PC-9 (cell line): Measurements from ENCODE around the gene RPL13A. TPM values are rescaled to one million over a fixed set of nuclear protein-coding genes. Genes with fewer than 3 reads are reported as not detected.

ENCODE experiments used
- BruUV-seq: library from RNA; stranded (reverse); fragments of 400-500 nt; replicated peaks from 2 replicates; lab custom pipeline; 2021; lab: Mats Ljungman, UMichigan
- CTCF ChIA-PET: fragments of 300-600 bp; sonication (Branson Sonifier 250); formaldehyde crosslinking; loops from one replicate; lab custom pipeline; 2022; ENCODE audit warnings: antibody characterized with exemption; lab: Charles Lee
- POLR2A ChIA-PET: fragments of 300-600 bp; sonication (Branson Sonifier 250); formaldehyde crosslinking; loops from one replicate; lab custom pipeline; 2022; ENCODE audit warnings: antibody characterized with exemption; ENCODE audit not compliant: unreplicated experiment; lab: Charles Lee
- DNase-seq, 2 experiments: peaks; one replicate each; pipeline versions ENCODE4 v3.0.0 to v3.0.0-alpha.2; 2015 to 2022; ENCODE audit warnings: mixed read lengths in 1 of 2
- H2AFZ ChIP-seq: fragments of 200-600 bp; sonication (generic); 2 replicates; pipeline ENCODE4 v1.8.1; 2017; ENCODE audit warnings: antibody characterized with exemption
- H3F3A ChIP-seq: fragments of 200-600 bp; sonication (generic); 2 replicates; pipeline ENCODE4 v1.8.1; 2017; ENCODE audit warnings: antibody characterized with exemption, mild to moderate bottlenecking, low read depth; ENCODE audit not compliant: insufficient read depth
- H3K27ac ChIP-seq: fragments of 200-600 bp; sonication (generic); 2 replicates; pipeline ENCODE4 v1.6.1; 2016; ENCODE audit warnings: mixed run types
- H3K27me3 ChIP-seq: fragments of 200-600 bp; sonication (generic); 2 replicates; pipeline ENCODE4 v1.6.1; 2016; ENCODE audit warnings: low read depth, mixed run types; ENCODE audit not compliant: insufficient read depth
- H3K36me3 ChIP-seq: fragments of 200-600 bp; sonication (generic); 2 replicates; pipeline ENCODE4 v1.6.1; 2016; ENCODE audit warnings: low read depth, mixed run types
- H3K4me1 ChIP-seq: fragments of 200-600 bp; sonication (generic); replicated peaks from 2 replicates; pipeline ENCODE4 v1.6.1; 2016; ENCODE audit warnings: mixed run types; ENCODE audit not compliant: insufficient read depth
- H3K4me2 ChIP-seq: fragments of 200-600 bp; sonication (generic); 2 replicates; pipeline ENCODE4 v1.6.1; 2017; ENCODE audit warnings: mixed run types
- H3K4me3 ChIP-seq: fragments of 200-600 bp; sonication (generic); 2 replicates; pipeline ENCODE4 v1.6.1; 2016; ENCODE audit warnings: mixed run types
- H3K79me2 ChIP-seq: fragments of 200-600 bp; sonication (generic); 2 replicates; pipeline ENCODE4 v1.6.1; 2017; ENCODE audit warnings: low read depth, mixed run types
- H3K9me2 ChIP-seq: fragments of 200-600 bp; sonication (generic); 2 replicates; pipeline ENCODE4 v1.8.1; 2017; ENCODE audit warnings: mild to moderate bottlenecking; ENCODE audit not compliant: insufficient read depth
- H3K9me3 ChIP-seq: fragments of 200-600 bp; sonication (generic); 2 replicates; pipeline ENCODE4 v1.8.1; 2016; ENCODE audit warnings: low read depth; ENCODE audit not compliant: insufficient read depth
- H4K20me1 ChIP-seq: fragments of 200-600 bp; sonication (generic); 2 replicates; pipeline ENCODE4 v1.8.1; 2017; ENCODE audit not compliant: insufficient read depth
- CTCF ChIP-seq: fragments of 200-600 bp; sonication (generic); conservative IDR thresholded peaks from 2 replicates; pipeline ENCODE4 v1.6.1; 2017; ENCODE audit warnings: mixed run types, antibody characterized with exemption, mild to moderate bottlenecking, moderate library complexity
- EZH2 ChIP-seq: fragments of 200-600 bp; sonication (generic); IDR thresholded peaks from 2 replicates; pipeline ENCODE4 v1.8.0; 2017; ENCODE audit warnings: antibody characterized with exemption, low read depth
- intact Hi-C: fragments of 100-400 bp; cut with micrococcal nuclease; formaldehyde crosslinking; loops from one replicate; pipeline ENCODE4 v1.10.0; 2022; ENCODE audit not compliant: unreplicated experiment
- total RNA-seq: library from RNA; stranded (reverse); gene quantifications from 2 replicates; pipeline ENCODE4 v1.2.3, GENCODE V29; 2021

Gene RPL13A
- total RNA-seq, 1 experiment from 2014 or later, result 2,360 TPM

GRCh38 chr19:49515767-49516166 is 28.4 kb downstream of the RPL13A start:
- Histone ChIP-seq H3K4me3 (no peak overlapping the region), H3K4me2 (no peak overlapping the region), H3K27me3 (peaks cover 10% of the 10 kb centered on the region; the same call in 1 of the 2 replicates), H2AFZ (no peak overlapping the region), H3K9me2 (no peaks in the 10 kb centered on the region), H3K4me1 (no peaks in the 10 kb centered on the region), H3K79me2 (no peaks in the 10 kb centered on the region), H3K27ac (no peak overlapping the region), H3K9me3 (no peaks in the 10 kb centered on the region), H3K36me3 (no peaks in the 10 kb centered on the region), H3F3A (0 out of 2 replicates have a peak, but pooled peaks cover 8% of the 10 kb centered on the region), H4K20me1 (no peaks in the 10 kb centered on the region)
- ChIA-PET POLR2A (interaction anchor here (0.5 to 0.6 kb wide), 2 partner anchors 19 to 161 kb away, joined by 3 to 11 read pairs; partner anchors contain the start of gene PRMT1), CTCF (interaction anchor here (0.5 to 1.2 kb wide), 2 partner anchors 34 to 55 kb away, joined by 8 to 9 read pairs; no protein-coding TSS in a partner anchor)
- DNase-seq, result no peak
- intact Hi-C loops, result no loop called here
- no peak for TF ChIP-seq CTCF
- no peak for TF ChIP-seq EZH2
- BruUV-seq, result no TSS peak

GRCh38 chr19:49518033-49518432 is 30.6 kb downstream of the RPL13A start:
- no peaks in the 10 kb centered on the region for H3K9me3 ChIP-seq
- TF ChIP-seq EZH2, result no peak
- TF ChIP-seq CTCF, result no peak
- peaks cover 7% of the 10 kb centered on the region; the same call in 1 of the 2 replicates for H3K27me3 ChIP-seq
- H3K79me2 ChIP-seq, result no peaks in the 10 kb centered on the region
- no peaks in the 10 kb centered on the region for H3K9me2 ChIP-seq
- no TSS peak for BruUV-seq
- peaks cover 12% of the 10 kb centered on the region; the same call in 1 of the 2 replicates for H3F3A ChIP-seq
- intact Hi-C loops, result no loop called here
- no peak overlapping the region for H3K27ac ChIP-seq
- H3K4me1 ChIP-seq, result no peaks in the 10 kb centered on the region
- ChIA-PET CTCF (interaction anchor here (0.5 kb wide), 1 partner anchor 74 kb away, joined by 13 read pairs; no protein-coding TSS in a partner anchor), POLR2A (no interaction called here)
- H2AFZ ChIP-seq, result no peak overlapping the region
- H3K4me2 ChIP-seq, result no peak overlapping the region
- H3K4me3 ChIP-seq, result no peak overlapping the region
- no peaks in the 10 kb centered on the region for H3K36me3 ChIP-seq
- no peak for DNase-seq
- H4K20me1 ChIP-seq, result no peaks in the 10 kb centered on the region

- Histone ChIP-seq H3F3A (peaks cover 14% of the 10 kb centered on the region; the same call in 1 of the 2 replicates), H3K27me3 (peaks cover 20% of the 10 kb centered on the region), H3K36me3 (no peaks in the 10 kb centered on the region), H3K4me2 (no peak overlapping the region), H3K9me2 (no peaks in the 10 kb centered on the region), H3K79me2 (no peaks in the 10 kb centered on the region), H3K4me3 (no peak overlapping the region), H3K9me3 (no peaks in the 10 kb centered on the region), H3K27ac (no peak overlapping the region), H2AFZ (no peak overlapping the region), H4K20me1 (no peaks in the 10 kb centered on the region), H3K4me1 (no peaks in the 10 kb centered on the region)
- ChIA-PET CTCF (no interaction called here), POLR2A (no interaction called here)
- no peak for DNase-seq
- TF ChIP-seq CTCF, result no peak
- no peak for TF ChIP-seq EZH2
- intact Hi-C loops, result no loop called here
- no TSS peak for BruUV-seq
Observed at GRCh38 chr19:49520705-49521319, 33.4 kb downstream of the RPL13A start.
